Endothelial cell (in vitro differentiated cells): ENCODE results near the gene TMEM253. TPM values are rescaled to one million over a fixed set of nuclear protein-coding genes. Genes with fewer than 3 reads are reported as not detected.
A peak's percentile ranks its signal among the peaks of the same experiment; 100 is the strongest.

Experiments used
- DNase-seq: peaks from one replicate; pipeline ENCODE4 v3.0.0; 2021; ENCODE audit warnings: low spot score
- H3K27ac Mint-ChIP-seq: one replicate; pipeline ENCODE4 v1.8.0; 2021; ENCODE audit warnings: mixed read lengths, inconsistent platforms; ENCODE audit not compliant: unreplicated experiment
- H3K27me3 Mint-ChIP-seq: one replicate; pipeline ENCODE4 v1.8.0; 2021; ENCODE audit warnings: mild to moderate bottlenecking, moderate library complexity, mixed read lengths, inconsistent platforms; ENCODE audit not compliant: unreplicated experiment
- H3K36me3 Mint-ChIP-seq: one replicate; pipeline ENCODE4 v1.8.0; 2021; ENCODE audit warnings: mild to moderate bottlenecking, low read depth, mixed read lengths, inconsistent platforms; ENCODE audit not compliant: unreplicated experiment
- H3K4me1 Mint-ChIP-seq: one replicate; pipeline ENCODE4 v1.8.0; 2021; ENCODE audit warnings: mild to moderate bottlenecking, mixed read lengths, inconsistent platforms; ENCODE audit not compliant: unreplicated experiment
- H3K4me3 Mint-ChIP-seq: one replicate; pipeline ENCODE4 v1.8.0; 2021; ENCODE audit warnings: mild to moderate bottlenecking, mixed read lengths, inconsistent platforms; ENCODE audit not compliant: unreplicated experiment
- H3K9me3 Mint-ChIP-seq: one replicate; pipeline ENCODE4 v1.8.0; 2021; ENCODE audit warnings: mixed read lengths, inconsistent platforms; ENCODE audit not compliant: unreplicated experiment
- CTCF ChIP-seq: fragments of 200-600 bp; sonication (generic); IDR thresholded peaks from one replicate; pipeline ENCODE4 v1.5.0; 2021; ENCODE audit warnings: antibody characterized with exemption; ENCODE audit not compliant: unreplicated experiment
- long read RNA-seq: library from polyadenylated mRNA; unstranded; transcript quantifications from one replicate; pipeline ENCODE4 v2.0.0, GENCODE V29; 2020; ENCODE audit not compliant: unreplicated experiment
- total RNA-seq: library from RNA; stranded (reverse); fragmentation: NEBNext Ultra II Directional; extraction: Animal tissue kit (Norgen Biotek cat#: 25700); gene quantifications from one replicate; pipeline ENCODE4 v1.2.1, GENCODE V29; 2021; ENCODE audit not compliant: unreplicated experiment

Gene TMEM253
- total RNA-seq = 0.90 TPM
- long read RNA-seq = 0 reads

GRCh38 chr14:21100931-21101330 is at the start of gene TMEM253:
TSS of gene TMEM253 (plus strand) at chr14:21101066. CDS start at chr14:21101344, 278 bp downstream.
- Mint-ChIP-seq H3K27me3 (peaks cover 8% of the 10 kb centered on the region), H3K9me3 (no peaks in the 10 kb centered on the region), H3K4me1 (peaks cover 37% of the 10 kb centered on the region), H3K36me3 (peaks cover 4% of the 10 kb centered on the region), H3K4me3 (peak within 1 kb of the TSS; percentile 65), H3K27ac (peak within 1 kb of the TSS; percentile 31)
- no peak for TF ChIP-seq CTCF
- DNase-seq = no peak

- H3K36me3 Mint-ChIP-seq = no peaks in the 10 kb centered on the region
- H3K4me3 Mint-ChIP-seq = no peak overlapping the region
- H3K27ac Mint-ChIP-seq = no peak overlapping the region
- no peak for DNase-seq
- TF ChIP-seq CTCF = no peak
- no peaks in the 10 kb centered on the region for H3K4me1 Mint-ChIP-seq
- H3K9me3 Mint-ChIP-seq = no peaks in the 10 kb centered on the region
- H3K27me3 Mint-ChIP-seq = peaks cover 3% of the 10 kb centered on the region
Measured at GRCh38 chr14:21053184-21054122, 47.4 kb upstream of the TMEM253 start.

- Mint-ChIP-seq H3K27ac (no peak overlapping the region), H3K36me3 (no peaks in the 10 kb centered on the region), H3K9me3 (no peaks in the 10 kb centered on the region), H3K4me1 (no peaks in the 10 kb centered on the region), H3K27me3 (peaks cover 3% of the 10 kb centered on the region), H3K4me3 (no peak overlapping the region)
- TF ChIP-seq CTCF = no peak
- DNase-seq = no peak
Measured at GRCh38 chr14:21054123-21054767, 46.6 kb upstream of the TMEM253 start.

DNA sequence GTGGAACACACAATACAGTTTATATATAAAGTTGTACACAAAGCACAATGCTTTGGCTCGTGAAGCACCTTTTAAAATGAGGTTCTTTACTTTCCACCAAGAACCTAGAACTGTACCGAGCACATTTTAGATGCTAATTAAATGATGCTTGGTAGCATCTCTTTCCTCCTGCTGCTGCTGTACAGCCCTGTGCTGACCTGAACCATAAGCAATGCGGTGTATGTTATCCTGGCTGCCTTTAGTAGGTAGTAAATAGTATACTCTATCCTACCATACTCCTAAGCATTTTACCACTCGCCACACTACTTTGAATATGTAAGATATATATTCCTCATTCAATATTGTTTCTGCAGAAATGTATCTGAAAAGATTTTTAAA is 46.1 kb upstream of the TMEM253 start:
- DNase-seq = no peak
- Mint-ChIP-seq H3K36me3 (no peaks in the 10 kb centered on the region), H3K4me1 (no peaks in the 10 kb centered on the region), H3K4me3 (no peak overlapping the region), H3K9me3 (no peaks in the 10 kb centered on the region), H3K27me3 (peaks cover 5% of the 10 kb centered on the region), H3K27ac (no peak overlapping the region)
- no peak for TF ChIP-seq CTCF
